BE2C (cell line): ENCODE data around the gene CHSY1.

Experiments
- DNase-seq: peaks from one replicate; pipeline ENCODE4 v3.0.0-alpha.2; 2020
- H3K27me3 ChIP-seq: fragments of 250-450 bp; sonication (Bioruptor Pico); 2 replicates; pipeline ENCODE4 v1.5.1; 2020; ENCODE audit warnings: mild to moderate bottlenecking
- H3K36me3 ChIP-seq: fragments of 250-450 bp; sonication (Bioruptor Pico); 2 replicates; pipeline ENCODE4 v1.5.1; 2020; ENCODE audit warnings: mild to moderate bottlenecking
- H3K4me1 ChIP-seq: fragments of 250-450 bp; sonication (Bioruptor Pico); 2 replicates; pipeline ENCODE4 v1.5.1; 2020
- H3K4me3 ChIP-seq: 2 replicates; pipeline ENCODE4 v1.5.1; 2011; ENCODE audit warnings: low read depth, low read length
- H3K9me3 ChIP-seq: fragments of 250-450 bp; sonication (Bioruptor Pico); 2 replicates; pipeline ENCODE4 v1.5.1; 2020
- TF ChIP-seq, protein P1 (sequence below): IDR thresholded peaks from 2 replicates; pipeline ENCODE4 v1.5.1; 2012; ENCODE audit warnings: mild to moderate bottlenecking, low read depth, low read length

Gene CHSY1

DNA sequence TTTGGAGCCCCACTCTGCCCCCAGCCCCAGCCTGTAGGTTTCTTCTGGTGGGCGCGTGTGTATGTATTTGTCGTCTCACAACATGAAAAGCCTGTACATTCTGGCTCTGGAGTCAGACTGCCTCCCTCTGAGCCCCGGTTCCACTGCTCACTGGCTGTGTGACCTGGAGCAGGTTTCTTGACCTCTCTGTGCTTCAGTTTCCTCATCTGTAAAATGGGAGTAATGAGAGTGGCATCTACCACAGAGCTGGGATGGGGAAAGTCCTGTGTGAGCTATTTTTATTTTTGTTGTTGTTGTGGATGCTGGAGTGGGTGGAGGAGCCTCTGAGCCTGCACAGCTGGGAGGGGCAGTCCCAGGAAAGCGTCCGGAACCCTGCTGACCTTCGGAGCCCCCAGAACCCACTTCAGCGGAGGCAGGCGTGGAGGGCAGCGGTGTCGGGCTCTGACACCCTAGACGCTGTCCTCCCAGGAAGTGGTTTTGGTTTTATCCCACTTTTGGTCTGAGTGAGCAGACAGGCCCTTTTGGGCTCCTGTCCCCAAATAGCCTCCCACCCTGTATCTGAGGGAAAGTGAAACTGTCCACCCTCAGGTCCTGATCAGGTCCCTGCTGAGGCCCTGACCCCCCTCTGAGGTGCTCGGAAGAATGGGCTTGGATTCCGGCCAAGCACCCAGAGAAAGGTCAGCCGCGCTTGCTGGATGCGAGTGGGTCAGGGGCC lies 103.5 kb downstream of the CHSY1 start:
- no peaks in the 10 kb centered on the region for H3K36me3 ChIP-seq
- no peak overlapping the region for H3K4me3 ChIP-seq
- no peaks in the 10 kb centered on the region for H3K27me3 ChIP-seq
- peaks cover 23% of the 10 kb centered on the region for H3K4me1 ChIP-seq
- no peak for DNase-seq
- TF ChIP-seq, protein P1, sequence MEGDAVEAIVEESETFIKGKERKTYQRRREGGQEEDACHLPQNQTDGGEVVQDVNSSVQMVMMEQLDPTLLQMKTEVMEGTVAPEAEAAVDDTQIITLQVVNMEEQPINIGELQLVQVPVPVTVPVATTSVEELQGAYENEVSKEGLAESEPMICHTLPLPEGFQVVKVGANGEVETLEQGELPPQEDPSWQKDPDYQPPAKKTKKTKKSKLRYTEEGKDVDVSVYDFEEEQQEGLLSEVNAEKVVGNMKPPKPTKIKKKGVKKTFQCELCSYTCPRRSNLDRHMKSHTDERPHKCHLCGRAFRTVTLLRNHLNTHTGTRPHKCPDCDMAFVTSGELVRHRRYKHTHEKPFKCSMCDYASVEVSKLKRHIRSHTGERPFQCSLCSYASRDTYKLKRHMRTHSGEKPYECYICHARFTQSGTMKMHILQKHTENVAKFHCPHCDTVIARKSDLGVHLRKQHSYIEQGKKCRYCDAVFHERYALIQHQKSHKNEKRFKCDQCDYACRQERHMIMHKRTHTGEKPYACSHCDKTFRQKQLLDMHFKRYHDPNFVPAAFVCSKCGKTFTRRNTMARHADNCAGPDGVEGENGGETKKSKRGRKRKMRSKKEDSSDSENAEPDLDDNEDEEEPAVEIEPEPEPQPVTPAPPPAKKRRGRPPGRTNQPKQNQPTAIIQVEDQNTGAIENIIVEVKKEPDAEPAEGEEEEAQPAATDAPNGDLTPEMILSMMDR: no peak
- H3K9me3 ChIP-seq: no peaks in the 10 kb centered on the region

DNA sequence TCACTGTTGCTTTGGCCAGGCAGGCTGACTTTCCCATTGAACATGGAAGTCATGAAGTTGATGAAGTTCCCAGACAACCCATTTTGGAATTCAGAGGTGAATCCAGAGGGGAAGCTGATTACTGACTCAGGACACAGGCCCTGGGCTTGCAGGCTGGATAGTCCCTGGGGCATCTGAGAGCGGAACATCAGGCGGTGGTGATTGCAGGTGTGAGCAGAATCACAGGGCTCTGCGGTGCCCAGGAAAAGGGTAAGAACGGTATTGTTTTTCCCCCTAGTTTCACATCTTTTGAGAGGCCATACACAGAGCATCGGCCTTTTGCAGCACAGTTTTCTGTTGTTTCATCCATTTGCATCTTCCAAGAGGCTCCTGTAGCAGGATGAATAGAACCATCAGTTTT lies 104.7 kb downstream of the CHSY1 start:
- no peaks in the 10 kb centered on the region for H3K36me3 ChIP-seq
- TF ChIP-seq, protein P1: no peak
- H3K9me3 ChIP-seq: no peaks in the 10 kb centered on the region
- no peak overlapping the region for H3K4me3 ChIP-seq
- peaks cover 23% of the 10 kb centered on the region for H3K4me1 ChIP-seq
- H3K27me3 ChIP-seq: no peaks in the 10 kb centered on the region
- DNase-seq: no peak

DNA sequence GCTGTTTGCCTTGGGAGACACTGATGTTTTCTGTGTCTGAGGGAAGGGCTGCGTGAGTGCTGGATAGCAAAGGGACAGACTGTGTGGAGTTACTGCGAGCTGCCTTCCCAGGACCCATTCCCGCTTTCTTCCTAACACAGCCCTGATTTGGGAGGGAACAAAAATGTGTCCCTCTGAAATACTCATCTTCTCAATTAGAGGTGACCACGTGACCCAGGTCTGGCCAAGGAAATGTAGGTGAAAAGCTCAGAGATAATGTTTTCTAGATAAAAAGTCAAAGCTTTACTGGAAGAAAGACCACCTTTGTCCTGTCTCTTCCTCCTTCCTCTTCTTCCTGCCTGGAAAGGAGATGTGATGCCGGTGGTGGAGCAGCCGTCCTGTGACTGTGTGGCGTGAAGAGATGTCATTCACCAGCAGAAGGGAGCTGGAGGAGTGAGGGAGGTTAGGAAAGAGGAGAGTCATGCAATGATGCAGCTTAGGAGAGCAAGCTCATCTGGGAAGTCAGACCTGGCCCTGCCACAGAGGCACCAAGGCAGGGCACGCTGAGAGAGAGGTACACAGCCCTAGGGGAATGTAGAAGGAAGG lies 105.6 kb downstream of the CHSY1 start:
- TF ChIP-seq, protein P1: no peak
- peaks cover 23% of the 10 kb centered on the region for H3K4me1 ChIP-seq
- no peaks in the 10 kb centered on the region for H3K27me3 ChIP-seq
- H3K36me3 ChIP-seq: no peaks in the 10 kb centered on the region
- H3K4me3 ChIP-seq: no peak overlapping the region
- no peak for DNase-seq
- no peaks in the 10 kb centered on the region for H3K9me3 ChIP-seq

DNA sequence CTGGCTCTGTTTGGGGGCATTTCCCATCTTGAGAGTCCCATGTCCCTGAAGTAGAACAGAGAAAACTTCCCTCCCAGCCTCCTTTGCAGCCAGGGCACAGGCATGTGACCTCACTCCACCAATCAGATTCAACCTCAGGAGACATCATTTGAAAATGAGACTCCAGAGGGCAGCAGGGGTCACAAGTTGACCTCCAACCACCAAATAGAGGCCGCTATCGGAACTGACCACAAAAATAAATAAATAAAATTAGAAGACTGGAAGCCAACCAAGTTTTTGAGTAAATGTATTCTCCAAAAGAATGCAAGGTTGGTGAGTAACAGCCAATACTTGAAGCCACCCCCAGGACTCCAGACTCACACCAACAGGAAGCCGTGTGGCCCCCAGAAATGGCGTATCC lies 106.5 kb downstream of the CHSY1 start:
- TF ChIP-seq, protein P1: no peak
- H3K27me3 ChIP-seq: no peaks in the 10 kb centered on the region
- no peak overlapping the region for H3K4me3 ChIP-seq
- peaks cover 21% of the 10 kb centered on the region for H3K4me1 ChIP-seq
- DNase-seq: no peak
- H3K9me3 ChIP-seq: no peaks in the 10 kb centered on the region
- H3K36me3 ChIP-seq: no peaks in the 10 kb centered on the region

DNA sequence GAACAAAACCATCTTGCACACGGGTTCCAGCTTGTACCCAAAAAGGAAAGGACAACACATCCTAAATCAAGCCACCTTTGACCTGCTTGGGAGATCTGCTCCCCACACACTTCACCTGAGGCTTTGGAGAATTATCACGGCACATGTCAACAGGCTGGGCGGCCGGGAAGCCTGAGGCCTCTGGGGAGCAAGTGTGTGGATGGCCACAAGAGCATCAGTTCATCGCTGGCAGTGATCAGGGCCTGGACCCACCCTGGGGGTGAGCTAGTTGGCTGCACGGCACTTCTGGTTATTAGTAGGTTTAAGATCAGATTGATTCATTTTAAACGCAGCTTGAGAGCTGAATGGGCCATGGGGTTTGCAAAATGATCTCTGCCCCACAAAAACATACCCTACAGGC lies 108.5 kb downstream of the CHSY1 start:
- Histone ChIP-seq H3K36me3 (no peaks in the 10 kb centered on the region), H3K9me3 (no peaks in the 10 kb centered on the region), H3K27me3 (no peaks in the 10 kb centered on the region), H3K4me3 (no peak overlapping the region), H3K4me1 (peaks cover 6% of the 10 kb centered on the region)
- DNase-seq: no peak
- TF ChIP-seq, protein P1: no peak

DNA sequence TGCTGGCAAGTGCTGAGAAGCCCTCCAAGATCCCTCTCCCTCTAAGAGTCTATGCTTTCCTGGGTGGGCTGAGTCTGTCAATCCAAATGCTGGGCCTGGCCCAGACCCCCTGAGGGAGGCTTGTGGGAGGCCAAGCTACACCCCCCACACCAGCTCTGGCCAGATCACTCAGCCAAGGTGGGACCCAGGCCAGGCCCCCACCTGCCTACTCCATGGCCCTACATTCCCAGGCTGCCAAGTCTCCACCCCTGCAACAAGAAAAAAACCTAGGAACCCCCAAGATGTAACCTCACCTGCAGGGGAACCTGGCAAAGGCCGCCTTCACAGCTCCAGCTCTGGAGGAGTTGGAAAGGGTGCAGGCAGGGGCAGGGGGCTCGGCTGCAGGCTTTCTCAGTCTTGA lies 109.1 kb downstream of the CHSY1 start:
- Histone ChIP-seq H3K4me3 (no peak overlapping the region), H3K9me3 (no peaks in the 10 kb centered on the region), H3K36me3 (no peaks in the 10 kb centered on the region), H3K4me1 (peaks cover 10% of the 10 kb centered on the region), H3K27me3 (no peaks in the 10 kb centered on the region)
- DNase-seq: no peak
- TF ChIP-seq, protein P1: no peak
